Body of pancreas (tissue), 4 donors: ENCODE data around the gene RAB11FIP3.

Experiments
- CTCF ChIP-seq, 7 experiments: fragments of 450-650 bp in 4 of 7; fragments of 200-600 bp in 3 of 7; sonication (generic) in 3 of 7; IDR thresholded peaks; one replicate each; pipeline ENCODE4 v1.5.1; 2016 to 2019; ENCODE audit warnings: antibody characterized with exemption in 7 of 7
- POLR2A ChIP-seq, 3 donors: fragments of 450-650 bp; IDR thresholded peaks; one replicate each; pipeline ENCODE4 v1.6.1; 2016; ENCODE audit warnings: antibody characterized with exemption in 3 of 3, mild to moderate bottlenecking in 2 of 3

- TF ChIP-seq CTCF (IDR thresholded peaks at IDR 0.05) (no peak), POLR2A (IDR thresholded peaks at IDR 0.05) (no peak)
These were observed 87.4 kb downstream of the RAB11FIP3 start for GRCh38 chr16:512802-513201.
